Calu3 (cell line): ENCODE data around the gene KDM1A. TPM values are rescaled to one million over a fixed set of nuclear protein-coding genes. Genes with fewer than 3 reads are reported as not detected.

Experiments
- BruUV-seq: library from RNA; stranded (reverse); fragments of 400-500 nt; replicated peaks from 2 replicates; lab custom pipeline; 2021; lab: Mats Ljungman, UMichigan
- CTCF ChIA-PET: fragments of 300-600 bp; sonication (Branson Sonifier 250); formaldehyde crosslinking; loops from one replicate; lab custom pipeline; 2022; ENCODE audit warnings: antibody characterized with exemption; lab: Charles Lee
- DNase-seq: peaks from one replicate; pipeline ENCODE4 v3.0.0; 2022
- H3K27ac Mint-ChIP-seq: one replicate; pipeline ENCODE4 v1.8.0; 2022; ENCODE audit warnings: mixed read lengths; ENCODE audit not compliant: unreplicated experiment
- H3K27me3 Mint-ChIP-seq: one replicate; pipeline ENCODE4 v1.8.0; 2022; ENCODE audit warnings: mixed read lengths; ENCODE audit not compliant: unreplicated experiment
- H3K36me3 Mint-ChIP-seq: one replicate; pipeline ENCODE4 v1.8.0; 2022; ENCODE audit warnings: mild to moderate bottlenecking, moderate library complexity, mixed read lengths; ENCODE audit not compliant: insufficient read depth, unreplicated experiment
- H3K4me1 Mint-ChIP-seq: one replicate; pipeline ENCODE4 v1.8.0; 2022; ENCODE audit warnings: mild to moderate bottlenecking, low read depth, mixed read lengths; ENCODE audit not compliant: unreplicated experiment
- H3K4me3 Mint-ChIP-seq: one replicate; pipeline ENCODE4 v1.8.0; 2022; ENCODE audit warnings: mild to moderate bottlenecking, low read depth, moderate library complexity, mixed read lengths; ENCODE audit not compliant: unreplicated experiment
- H3K9me3 Mint-ChIP-seq: one replicate; pipeline ENCODE4 v1.8.0; 2022; ENCODE audit warnings: low read depth, mixed read lengths; ENCODE audit not compliant: unreplicated experiment
- CTCF ChIP-seq: fragments of 200-600 bp; IDR thresholded peaks from one replicate; pipeline ENCODE4 v1.8.0; 2022; ENCODE audit warnings: antibody characterized with exemption; ENCODE audit not compliant: unreplicated experiment
- intact Hi-C: fragments of 100-400 bp; cut with micrococcal nuclease; formaldehyde crosslinking; loops from one replicate; pipeline ENCODE4 v1.10.0; 2022; ENCODE audit not compliant: unreplicated experiment
- total RNA-seq: library from RNA; stranded (reverse); gene quantifications from 2 replicates; pipeline ENCODE4 v1.2.3, GENCODE V29; 2022

KDM1A gene
- total RNA-seq, 1 experiment from 2014 or later: 67.8 TPM

- no peaks in the 10 kb centered on the region for H3K36me3 Mint-ChIP-seq
- CTCF ChIA-PET: no interaction called here
- no peaks in the 10 kb centered on the region for H3K9me3 Mint-ChIP-seq
- intact Hi-C loops: no loop called here
- H3K4me3 Mint-ChIP-seq: no peak overlapping the region
- DNase-seq: no peak
- no peak for TF ChIP-seq CTCF
- no peak overlapping the region for H3K27ac Mint-ChIP-seq
- no peaks in the 10 kb centered on the region for H3K27me3 Mint-ChIP-seq
- BruUV-seq: no TSS peak
- peaks cover 22% of the 10 kb centered on the region for H3K4me1 Mint-ChIP-seq
Observed at GRCh38 chr1:23124259-23125026, 105.2 kb downstream of the KDM1A start.

DNA sequence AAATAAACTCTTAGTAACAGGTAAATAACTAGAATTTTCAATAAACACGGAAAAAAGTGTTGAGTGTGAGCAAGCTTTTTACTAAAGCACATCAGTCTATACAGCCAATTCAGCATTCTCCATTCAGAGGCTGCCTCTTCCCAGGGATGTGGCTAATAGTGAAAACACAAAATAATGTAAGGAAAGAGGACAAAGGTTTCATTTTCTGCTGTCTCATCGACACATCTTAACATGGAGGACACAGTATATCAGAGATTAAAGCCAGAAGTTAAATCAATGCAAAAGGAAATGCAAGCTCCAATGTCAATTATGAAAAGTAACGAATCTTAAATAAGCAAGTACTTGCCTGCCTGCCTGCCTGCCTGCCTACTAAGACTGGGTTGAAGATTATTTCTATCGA, 106.2 kb downstream of the KDM1A start:
- H3K4me1 Mint-ChIP-seq: peaks cover 22% of the 10 kb centered on the region

DNA sequence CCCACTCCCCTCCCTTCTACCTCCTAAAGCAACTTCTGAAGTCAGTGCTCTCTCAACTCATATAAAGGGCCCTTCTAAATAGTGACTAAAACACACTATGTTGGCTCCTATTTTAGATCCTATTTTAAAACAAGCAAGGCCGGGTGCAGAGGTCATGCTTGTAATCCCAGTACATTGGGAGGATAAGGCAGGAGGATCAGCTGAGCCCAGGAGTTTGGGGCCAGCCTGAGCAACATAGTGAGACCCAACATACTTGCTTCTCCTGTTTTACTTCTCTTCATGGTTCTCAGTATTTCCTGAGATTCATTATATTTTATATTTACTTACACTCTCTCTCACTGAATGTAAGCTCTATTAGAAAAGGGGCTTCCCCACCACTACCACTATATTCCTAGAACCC, 106.9 kb downstream of the KDM1A start:
- H3K27ac Mint-ChIP-seq: no peak overlapping the region
- no peaks in the 10 kb centered on the region for H3K36me3 Mint-ChIP-seq
- peaks cover 22% of the 10 kb centered on the region for H3K4me1 Mint-ChIP-seq
- H3K9me3 Mint-ChIP-seq: no peaks in the 10 kb centered on the region
- no peak for DNase-seq
- intact Hi-C loops: no loop called here
- TF ChIP-seq CTCF: no peak
- CTCF ChIA-PET: no interaction called here
- no TSS peak for BruUV-seq
- no peak overlapping the region for H3K4me3 Mint-ChIP-seq
- H3K27me3 Mint-ChIP-seq: no peaks in the 10 kb centered on the region

More for the DNA sequence above, 106.2 kb downstream of the KDM1A start:
- Mint-ChIP-seq H3K36me3 (no peaks in the 10 kb centered on the region), H3K4me3 (no peak overlapping the region), H3K9me3 (no peaks in the 10 kb centered on the region), H3K27ac (no peak overlapping the region), H3K27me3 (no peaks in the 10 kb centered on the region)
- DNase-seq: no peak
- BruUV-seq: no TSS peak
- intact Hi-C loops: no loop called here
- TF ChIP-seq CTCF: no peak
- CTCF ChIA-PET: no interaction called here

DNA sequence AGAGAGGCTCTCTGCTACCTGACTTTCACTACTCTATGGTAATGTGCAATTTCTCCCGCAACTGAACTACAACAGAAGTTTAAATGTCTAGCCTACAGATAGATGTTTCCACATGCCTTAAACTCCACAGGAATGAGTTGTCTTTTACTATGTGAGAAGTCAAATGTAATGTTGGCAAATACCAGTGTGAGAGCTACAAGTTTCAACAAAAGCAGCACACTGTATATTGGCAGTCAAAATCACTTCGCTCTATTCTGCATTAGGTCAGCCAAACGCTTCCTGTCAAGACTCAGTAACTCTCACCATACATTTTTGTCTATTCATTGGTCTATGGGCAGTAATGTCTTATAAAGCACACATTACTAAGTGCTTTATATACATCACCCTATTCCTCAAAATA, 107.5 kb downstream of the KDM1A start:
- no peak for TF ChIP-seq CTCF
- CTCF ChIA-PET: no interaction called here
- peaks cover 22% of the 10 kb centered on the region for H3K4me1 Mint-ChIP-seq
- no peaks in the 10 kb centered on the region for H3K9me3 Mint-ChIP-seq
- no peaks in the 10 kb centered on the region for H3K27me3 Mint-ChIP-seq
- no peaks in the 10 kb centered on the region for H3K36me3 Mint-ChIP-seq
- no TSS peak for BruUV-seq
- H3K27ac Mint-ChIP-seq: no peak overlapping the region
- intact Hi-C loops: no loop called here
- DNase-seq: no peak
- no peak overlapping the region for H3K4me3 Mint-ChIP-seq
